Upper lobe of left lung (tissue), 4 donors: ENCODE measurements around the gene TENM3.

Source experiments
- CTCF ChIP-seq, 6 experiments: fragments of 450-650 bp in 4 of 6; fragments of 200-600 bp in 2 of 6; sonication (generic) in 2 of 6; IDR thresholded peaks; one replicate each; pipeline ENCODE4 v1.5.1; 2016 to 2019; ENCODE audit warnings: antibody characterized with exemption in 6 of 6
- EP300 ChIP-seq, 4 donors: sonication (generic); formaldehyde crosslinking; IDR thresholded peaks; one replicate each; pipeline ENCODE4 v1.5.1; 2017; ENCODE audit warnings: antibody characterized with exemption in 4 of 4, control low read depth in 2 of 4
- POLR2A ChIP-seq, 4 donors: fragments of 450-650 bp; IDR thresholded peaks; one replicate each; pipeline ENCODE4 v1.5.1; 2016 to 2017; ENCODE audit warnings: antibody characterized with exemption in 4 of 4, mild to moderate bottlenecking in 2 of 4
- POLR2AphosphoS5 ChIP-seq, 2 donors: sonication (generic); formaldehyde crosslinking; IDR thresholded peaks; one replicate each; pipeline ENCODE4 v1.5.1; 2017; ENCODE audit warnings: antibody characterized with exemption in 2 of 2

- TF ChIP-seq CTCF (IDR thresholded peaks at IDR 0.05) (no peak), POLR2AphosphoS5 (IDR thresholded peaks at IDR 0.05) (no peak), POLR2A (IDR thresholded peaks at IDR 0.05) (no peak), EP300 (IDR thresholded peaks at IDR 0.05) (no peak)
These were observed 564.8 kb downstream of the TENM3 start for GRCh38 chr4:182807767-182808548.
